MCF 10A (cell line): Measurements from ENCODE around the gene MUS81. TPM values are rescaled to one million over a fixed set of nuclear protein-coding genes. Genes with fewer than 3 reads are reported as not detected.
"Not testable (repeated sequence)": the region's sequence is repeated elsewhere in the genome, so short reads cannot be mapped to it uniquely, and the experiment has no call there.

ENCODE experiments used
- BruUV-seq: library from RNA; stranded (reverse); fragments of 400-500 nt; replicated peaks from 2 replicates; lab custom pipeline; 2021; lab: Mats Ljungman, UMichigan
- CTCF ChIA-PET: fragments of 300-600 bp; sonication (Branson Sonifier 250); formaldehyde crosslinking; extraction: SDS; loops from one replicate; lab custom pipeline; 2021; ENCODE audit warnings: antibody characterized with exemption, inconsistent platforms; lab: Yijun Ruan, JAX
- POLR2A ChIA-PET: fragments of 300-600, 350-650 bp; sonication (Branson Sonifier 250); formaldehyde crosslinking; extraction: SDS; loops from one replicate; lab custom pipeline; 2020; ENCODE audit warnings: antibody characterized with exemption, inconsistent platforms; lab: Yijun Ruan, JAX
- DNase-seq: peaks from one replicate; pipeline ENCODE4 v3.0.0-alpha.2; 2018; ENCODE audit not compliant: unreplicated experiment
- H3K27ac Mint-ChIP-seq: one replicate; pipeline ENCODE4 v1.8.0; 2022; ENCODE audit warnings: mild to moderate bottlenecking, low read depth, mixed read lengths; ENCODE audit not compliant: unreplicated experiment
- H3K27me3 Mint-ChIP-seq: one replicate; pipeline ENCODE4 v1.8.0; 2022; ENCODE audit warnings: mixed read lengths; ENCODE audit not compliant: insufficient read depth, unreplicated experiment
- H3K36me3 Mint-ChIP-seq: one replicate; pipeline ENCODE4 v1.8.0; 2022; ENCODE audit warnings: mild to moderate bottlenecking, moderate library complexity, mixed read lengths; ENCODE audit not compliant: insufficient read depth, unreplicated experiment
- H3K4me1 Mint-ChIP-seq: one replicate; pipeline ENCODE4 v1.8.0; 2022; ENCODE audit warnings: mixed read lengths; ENCODE audit not compliant: insufficient read depth, unreplicated experiment
- H3K4me3 Mint-ChIP-seq: one replicate; pipeline ENCODE4 v1.8.0; 2022; ENCODE audit warnings: mild to moderate bottlenecking, moderate library complexity, mixed read lengths; ENCODE audit not compliant: unreplicated experiment
- H3K9me3 Mint-ChIP-seq: one replicate; pipeline ENCODE4 v1.8.0; 2022; ENCODE audit warnings: mixed read lengths; ENCODE audit not compliant: unreplicated experiment
- CTCF ChIP-seq: fragments of 200-600 bp; IDR thresholded peaks from one replicate; pipeline ENCODE4 v1.8.0; 2022; ENCODE audit warnings: antibody characterized with exemption, mild to moderate bottlenecking; ENCODE audit not compliant: unreplicated experiment
- intact Hi-C: fragments of 100-400 bp; cut with micrococcal nuclease; formaldehyde crosslinking; loops from 2 replicates; pipeline ENCODE4 v1.14.1; 2022
- total RNA-seq: library from RNA; stranded (reverse); gene quantifications from 2 replicates; pipeline ENCODE4 v1.2.3, GENCODE V29; 2022

The MUS81 gene
- total RNA-seq, 1 experiment from 2014 or later: 77.6 TPM

- Mint-ChIP-seq H3K4me3 (no peak overlapping the region), H3K36me3 (peaks cover 8% of the 10 kb centered on the region), H3K9me3 (no peaks in the 10 kb centered on the region), H3K4me1 (no peaks in the 10 kb centered on the region), H3K27me3 (no peaks in the 10 kb centered on the region), H3K27ac (no peak overlapping the region)
- BruUV-seq: no TSS peak
- TF ChIP-seq CTCF: no peak
- ChIA-PET CTCF (interaction anchor here (0.8 to 1.2 kb wide), 4 partner anchors 41 to 198 kb away, joined by 3 to 5 read pairs (median 4); partner anchors contain the start of gene FIBP), POLR2A (interaction anchor here (1.2 kb wide), 1 partner anchor 9 kb away, joined by 5 read pairs; no protein-coding TSS in a partner anchor)
- no peak for DNase-seq
- intact Hi-C loops: no loop called here
Measured at GRCh38 chr11:65847746-65848145, 12.5 kb upstream of the MUS81 start.

- BruUV-seq, H3K4me1 Mint-ChIP-seq, H3K27me3 Mint-ChIP-seq, DNase-seq, H3K9me3 Mint-ChIP-seq, intact Hi-C loops, H3K27ac Mint-ChIP-seq, H3K4me3 Mint-ChIP-seq, POLR2A ChIA-PET: not testable (repeated sequence)
- H3K36me3 Mint-ChIP-seq: peaks cover 16% of the 10 kb centered on the region
- CTCF ChIA-PET: interaction anchor here (0.7 to 2.3 kb wide), 6 partner anchors 11 to 197 kb away, joined by 3 to 10 read pairs (median 4); partner anchors contain the start of genes CCDC85B, FIBP and MUS81
Measured at GRCh38 chr11:65848693-65849092, 11.5 kb upstream of the MUS81 start.

- Mint-ChIP-seq H3K27me3 (no peaks in the 10 kb centered on the region), H3K4me3 (no peak overlapping the region), H3K4me1 (peaks cover 5% of the 10 kb centered on the region), H3K27ac (no peak overlapping the region), H3K9me3 (no peaks in the 10 kb centered on the region), H3K36me3 (peaks cover 23% of the 10 kb centered on the region)
- no peak for TF ChIP-seq CTCF
- ChIA-PET POLR2A (interaction anchor here (0.5 to 1.4 kb wide), 4 partner anchors 10 to 309 kb away, joined by 3 to 5 read pairs (median 3); no protein-coding TSS in a partner anchor), CTCF (interaction anchor here (0.9 to 2.3 kb wide), 6 partner anchors 10 to 69 kb away, joined by 3 to 10 read pairs (median 4); partner anchors contain the start of genes FIBP and MUS81)
- DNase-seq: no peak
- BruUV-seq: no TSS peak
- intact Hi-C loops: no loop called here
Measured at GRCh38 chr11:65849366-65849765, 10.9 kb upstream of the MUS81 start.

- Mint-ChIP-seq H3K36me3 (peaks cover 27% of the 10 kb centered on the region), H3K4me3 (no peak overlapping the region), H3K4me1 (peaks cover 5% of the 10 kb centered on the region), H3K27me3 (no peaks in the 10 kb centered on the region), H3K27ac (no peak overlapping the region), H3K9me3 (no peaks in the 10 kb centered on the region)
- intact Hi-C loops: no loop called here
- CTCF ChIA-PET: interaction anchor here (0.6 to 2.3 kb wide), 7 partner anchors 10 to 70 kb away, joined by 3 to 10 read pairs (median 4); partner anchors contain the start of genes FIBP and MUS81
- no TSS peak for BruUV-seq
- DNase-seq: no peak
- POLR2A ChIA-PET: interaction anchor here (0.5 to 1.4 kb wide), 4 partner anchors 10 to 309 kb away, joined by 3 to 5 read pairs (median 3); no protein-coding TSS in a partner anchor
- TF ChIP-seq CTCF: no peak
Measured at GRCh38 chr11:65849771-65850216, 10.4 kb upstream of the MUS81 start.
